ENCODE data around the gene TEX261.

- TF ChIP-seq, protein P1, sequence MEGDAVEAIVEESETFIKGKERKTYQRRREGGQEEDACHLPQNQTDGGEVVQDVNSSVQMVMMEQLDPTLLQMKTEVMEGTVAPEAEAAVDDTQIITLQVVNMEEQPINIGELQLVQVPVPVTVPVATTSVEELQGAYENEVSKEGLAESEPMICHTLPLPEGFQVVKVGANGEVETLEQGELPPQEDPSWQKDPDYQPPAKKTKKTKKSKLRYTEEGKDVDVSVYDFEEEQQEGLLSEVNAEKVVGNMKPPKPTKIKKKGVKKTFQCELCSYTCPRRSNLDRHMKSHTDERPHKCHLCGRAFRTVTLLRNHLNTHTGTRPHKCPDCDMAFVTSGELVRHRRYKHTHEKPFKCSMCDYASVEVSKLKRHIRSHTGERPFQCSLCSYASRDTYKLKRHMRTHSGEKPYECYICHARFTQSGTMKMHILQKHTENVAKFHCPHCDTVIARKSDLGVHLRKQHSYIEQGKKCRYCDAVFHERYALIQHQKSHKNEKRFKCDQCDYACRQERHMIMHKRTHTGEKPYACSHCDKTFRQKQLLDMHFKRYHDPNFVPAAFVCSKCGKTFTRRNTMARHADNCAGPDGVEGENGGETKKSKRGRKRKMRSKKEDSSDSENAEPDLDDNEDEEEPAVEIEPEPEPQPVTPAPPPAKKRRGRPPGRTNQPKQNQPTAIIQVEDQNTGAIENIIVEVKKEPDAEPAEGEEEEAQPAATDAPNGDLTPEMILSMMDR (IDR thresholded peaks at IDR 0.05) = no peak
- TF ChIP-seq POLR2AphosphoS5 (IDR thresholded peaks at IDR 0.05; ENCODE audit: insufficient read depth in 1 of 2, low read depth in 1 of 2) = no peak
Observed at GRCh38 chr2:70967189-70967588, 27.5 kb downstream of the TEX261 start.
